NCI-H2227 (cell line): ENCODE data around the gene RAB7B.

Experiments
- DNase-seq: peaks from one replicate; lab custom pipeline; 2025; ENCODE audit not compliant: unreplicated experiment; lab: John Stamatoyannopoulos, UW

RAB7B gene

GRCh38 chr1:205950826-205951549, 52.2 kb downstream of the RAB7B start:
- DNase-seq = no peak

GRCh38 chr1:205950280-205950679, 52.9 kb downstream of the RAB7B start:
- DNase-seq = no peak

GRCh38 chr1:205949753-205950152, 53.4 kb downstream of the RAB7B start:
- no peak for DNase-seq

GRCh38 chr1:205948886-205949285, 54.3 kb downstream of the RAB7B start:
- no peak for DNase-seq

- DNase-seq = no peak
Observed at GRCh38 chr1:205948039-205948438, 55.2 kb downstream of the RAB7B start.

GRCh38 chr1:205947024-205947423, 56.2 kb downstream of the RAB7B start:
- DNase-seq = no peak

GRCh38 chr1:205945069-205945468, 58.1 kb downstream of the RAB7B start:
- no peak for DNase-seq

GRCh38 chr1:205944525-205944924, 58.7 kb downstream of the RAB7B start:
- no peak for DNase-seq

GRCh38 chr1:205943245-205943644, 60.0 kb downstream of the RAB7B start, which contains the start of gene SLC26A9:
SLC26A9 (minus strand) TSS chr1:205943456; CDS start chr1:205935820, 7,636 bp downstream.
- no peak for DNase-seq

- no peak for DNase-seq
Observed at GRCh38 chr1:205942631-205943159, 60.5 kb downstream of the RAB7B start.

- no peak for DNase-seq
Observed at GRCh38 chr1:205940710-205941109, 62.5 kb downstream of the RAB7B start.

GRCh38 chr1:205939690-205940330, 63.4 kb downstream of the RAB7B start:
- peak; percentile 81 for DNase-seq

GRCh38 chr1:205938682-205939081, 64.5 kb downstream of the RAB7B start:
- DNase-seq = no peak

- DNase-seq = no peak
Observed at GRCh38 chr1:205936846-205937586, 66.2 kb downstream of the RAB7B start.

GRCh38 chr1:205936311-205936710, 66.9 kb downstream of the RAB7B start:
- no peak for DNase-seq

GRCh38 chr1:205935869-205936268, 67.3 kb downstream of the RAB7B start:
- DNase-seq = no peak

GRCh38 chr1:205934788-205935187, 68.4 kb downstream of the RAB7B start:
- no peak for DNase-seq

GRCh38 chr1:205933671-205934618, 69.2 kb downstream of the RAB7B start:
- no peak for DNase-seq

GRCh38 chr1:205932776-205933175, 70.4 kb downstream of the RAB7B start:
- DNase-seq = no peak

- DNase-seq = no peak
Observed at GRCh38 chr1:205930799-205931281, 72.4 kb downstream of the RAB7B start.
